Heart right ventricle (tissue), 16 donors: ENCODE data around the gene AP1M1. TPM values are rescaled to one million over a fixed set of nuclear protein-coding genes. Genes with fewer than 3 reads are reported as not detected.

ENCODE experiments used
- ATAC-seq, 8 donors: fragments of 200-7000 bp; cut with Tn5 transposase; one replicate each; pipeline ENCODE4 v1.9.1; 2020; ENCODE audit warnings: mild to moderate bottlenecking in 8 of 8, moderate library complexity in 8 of 8, moderate number of reproducible peaks in 1 of 8
- DNase-seq, 2 donors: peaks; one replicate each; pipeline ENCODE4 v3.0.0-alpha.2; 2020
- H3K27ac ChIP-seq, 10 donors: fragments of 200-600 bp; sonication (generic) in 2 of 10; one replicate each; pipeline versions ENCODE4 v1.5.0 to v1.8.0; 2020 to 2022; ENCODE audit warnings: mild to moderate bottlenecking in 3 of 10
- H3K27me3 ChIP-seq, 7 donors: fragments of 200-600 bp; one replicate each; pipeline ENCODE4 v1.8.0; 2021 to 2022; ENCODE audit warnings: mild to moderate bottlenecking in 2 of 7
- H3K36me3 ChIP-seq, 9 donors: fragments of 200-600 bp; sonication (generic) in 1 of 9; one replicate each; pipeline versions ENCODE4 v1.5.0 to v1.8.0; 2020 to 2022; ENCODE audit warnings: mild to moderate bottlenecking in 2 of 9
- H3K4me1 ChIP-seq, 9 donors: fragments of 200-600 bp; sonication (generic) in 1 of 9; one replicate each; pipeline versions ENCODE4 v1.5.0 to v1.8.0; 2020 to 2022; ENCODE audit warnings: mild to moderate bottlenecking in 4 of 9
- H3K4me3 ChIP-seq, 10 donors: fragments of 200-600 bp; sonication (generic) in 2 of 10; one replicate each; pipeline versions ENCODE4 v1.5.0 to v1.8.0; 2020 to 2022; ENCODE audit warnings: mild to moderate bottlenecking in 7 of 10, moderate library complexity in 2 of 10
- H3K9me3 ChIP-seq, 11 donors: fragments of 200-600 bp in 10 of 11; sonication (generic) in 2 of 11; one replicate each; pipeline versions ENCODE4 v1.5.0 to v1.8.0; 2013 to 2022; ENCODE audit warnings: mild to moderate bottlenecking in 2 of 11, control low read depth in 1 of 11, moderate library complexity in 1 of 11
- CTCF ChIP-seq, 9 donors: fragments of 200-600 bp; sonication (generic) in 2 of 9; IDR thresholded peaks; one replicate each; pipeline versions ENCODE4 v1.5.0 to v1.8.0; 2021 to 2022; ENCODE audit warnings: antibody characterized with exemption in 9 of 9, mild to moderate bottlenecking in 5 of 9, moderate library complexity in 1 of 9
- WGBS, 2 donors: extraction: QIAGEN DNeasy Blood & Tissue Kit; methylation state at CpG; one replicate each; pipeline ENCODE4 v1.1.7; 2013; ENCODE audit warnings: inconsistent platforms in 1 of 2; 5-methylcytosine and 5-hydroxymethylcytosine counted together
- intact Hi-C, 10 donors: fragments of 100-400 bp; cut with DNase I; formaldehyde crosslinking; loops; one replicate each; pipeline versions ENCODE4 v1.11.1 to v1.14.2; 2022
- polyA plus RNA-seq, 2 donors: library from polyadenylated mRNA; stranded (reverse); fragments of 200-250 nt; gene quantifications; one replicate each; pipeline ENCODE4 v1.2.3, GENCODE V29; 2013
- total RNA-seq, 10 donors: library from RNA; stranded (reverse); fragmentation: NEBNext Ultra II Directional in 3 of 10; extraction: Animal tissue kit (Norgen Biotek cat#: 25700) in 3 of 10; gene quantifications; one replicate each; pipeline versions ENCODE4 v1.2.1 to v1.2.4, GENCODE V29; 2021 to 2023
- donor health status: Arrhythmogenic right ventricular cardiomyopathy.
- donor health status: ischemic (EF 13 %, LVEDD 7.1; RV severe dilation, severe dysfunction).
- donor health status: healthy with polysubstance abuse.
- donor health status: DM: no; HTN: yes; CAD: no.
- donor health status: DM: no; HTN: no; CAD: no.
- donor health status: ischemic (EF 25% LVEDD 6.9; RV normal size, moderate dysfunction).
- donor health status: ischemic (EF 25% LVEDD 5.7; RV mildly dilated, moderate dysfunction).
- donor health status: healthy.
- donor health status: DM: yes; HTN: yes; CAD: no.
- donor health status: Ischemic cardiomyopathy.
- donor health status: ischemic (EF 35%, LVEDD 5.7; RV mildly dilated, moderate dysfunction).
- donor health status: nonischemic (EF 11% LVEDD 7.7; RV severe dilation, severe dysfunction).
- donor health status: DM: yes; HTN: yes; CAD: no.
- donor health status: PGD.
- donor health status: ischemic (EF 29% LVEDD 5.4; RV normal size, mild dysfunction).
- donor health status: nonischemic (EF 23%, LVEDD 6.1; RV moderate dilation, normal function).

AP1M1 gene
- total and polyA plus RNA-seq, 12 donors: 25.5 to 79.0 (median 47.0) TPM

- intact Hi-C loops: no loop called here
- peak overlapping the region; percentile 71 to 100 (median 92) for H3K4me3 ChIP-seq
- no peak for TF ChIP-seq CTCF (IDR thresholded peaks at IDR 0.05)
- H3K9me3 ChIP-seq: no peaks in the 10 kb centered on the region
- 0 to 1% methylated on average over 18 of the region's 18 CpGs for WGBS, 2 donors
- peak overlapping the region in 9 of 10 donors; percentile 80 to 94 (median 89) for H3K27ac ChIP-seq
- H3K27me3 ChIP-seq: no peaks in the 10 kb centered on the region
- H3K4me1 ChIP-seq: peaks cover 10 to 38% (median 27%) of the 10 kb centered on the region in 9 donors
- DNase-seq: no peak
- ATAC-seq: peak in 3 of 8 donors; percentile 2 to 30 (median 8)
- H3K36me3 ChIP-seq: peaks cover 0 to 35% (median 11%) of the 10 kb centered on the region in 9 donors
Observed at GRCh38 chr19:16198370-16198651, 600 bp downstream of the AP1M1 start.

GRCh38 chr19:16199275-16199932 is 1.7 kb downstream of the AP1M1 start:
- H3K4me1 ChIP-seq: peaks cover 10 to 38% (median 28%) of the 10 kb centered on the region in 9 donors
- no peak for DNase-seq
- H3K9me3 ChIP-seq: no peaks in the 10 kb centered on the region
- no peak for TF ChIP-seq CTCF (IDR thresholded peaks at IDR 0.05)
- peaks cover 0 to 42% (median 16%) of the 10 kb centered on the region in 9 donors for H3K36me3 ChIP-seq
- 86 to 90% methylated on average over 9 of the region's 9 CpGs for WGBS, 2 donors
- H3K4me3 ChIP-seq: peak overlapping the region in 5 of 10 donors; percentile 89 to 100 (median 99)
- H3K27me3 ChIP-seq: no peaks in the 10 kb centered on the region
- intact Hi-C loops: no loop called here
- peak overlapping the region in 2 of 10 donors; percentile 3 to 31 for H3K27ac ChIP-seq
- ATAC-seq: no peak

GRCh38 chr19:16200038-16201010 is 2.6 kb downstream of the AP1M1 start:
- Histone ChIP-seq H3K27me3 (no peaks in the 10 kb centered on the region), H3K4me1 (peaks cover 12 to 39% (median 34%) of the 10 kb centered on the region in 9 donors), H3K36me3 (peaks cover 0 to 50% (median 16%) of the 10 kb centered on the region in 9 donors), H3K4me3 (no peak overlapping the region), H3K27ac (no peak overlapping the region), H3K9me3 (no peaks in the 10 kb centered on the region)
- 82 to 83% methylated on average over 20 of the region's 20 CpGs for WGBS, 2 donors
- no peak for TF ChIP-seq CTCF (IDR thresholded peaks at IDR 0.05)
- peak in 1 of 8 donors; percentile 25 for ATAC-seq
- no peak for DNase-seq
- intact Hi-C loops: no loop called here

- intact Hi-C loops: no loop called here
- ATAC-seq: no peak
- Histone ChIP-seq H3K27me3 (no peaks in the 10 kb centered on the region), H3K9me3 (no peaks in the 10 kb centered on the region), H3K4me1 (peaks cover 17 to 46% (median 41%) of the 10 kb centered on the region in 9 donors), H3K27ac (no peak overlapping the region), H3K36me3 (peaks cover 0 to 56% (median 16%) of the 10 kb centered on the region in 9 donors), H3K4me3 (no peak overlapping the region)
- TF ChIP-seq CTCF (IDR thresholded peaks at IDR 0.05): no peak
- WGBS, 2 donors: 88 to 93% methylated on average over 4 of the region's 4 CpGs
- no peak for DNase-seq
Observed at GRCh38 chr19:16201011-16201391, 3.3 kb downstream of the AP1M1 start.
